HK-2 (cell line): Measurements from ENCODE around the gene NDFIP2.

Experiments used
- DNase-seq: peaks from one replicate; pipeline ENCODE4 v3.0.0-alpha.2; 2018; ENCODE audit not compliant: unreplicated experiment

NDFIP2 gene

DNA sequence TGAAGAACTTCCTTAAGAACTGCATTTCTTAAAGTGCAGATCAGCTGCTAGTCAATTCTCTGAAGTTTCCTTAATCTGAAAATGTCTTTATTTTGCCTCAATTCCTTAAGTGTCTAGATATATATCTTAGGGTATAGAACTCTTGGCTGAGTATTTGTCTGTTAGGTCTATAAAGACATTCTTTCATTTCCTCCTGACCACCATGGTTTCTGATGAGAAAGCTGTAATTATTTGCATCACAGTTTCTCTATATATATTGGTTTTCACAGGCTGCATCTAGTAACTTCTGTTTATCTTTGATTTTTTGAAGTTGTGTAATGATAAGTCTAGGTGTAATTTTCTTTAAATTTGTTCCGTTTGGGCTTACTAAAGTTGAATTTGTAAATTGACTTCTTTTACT is 15.2 kb downstream of the NDFIP2 start:
- DNase-seq = no peak

DNA sequence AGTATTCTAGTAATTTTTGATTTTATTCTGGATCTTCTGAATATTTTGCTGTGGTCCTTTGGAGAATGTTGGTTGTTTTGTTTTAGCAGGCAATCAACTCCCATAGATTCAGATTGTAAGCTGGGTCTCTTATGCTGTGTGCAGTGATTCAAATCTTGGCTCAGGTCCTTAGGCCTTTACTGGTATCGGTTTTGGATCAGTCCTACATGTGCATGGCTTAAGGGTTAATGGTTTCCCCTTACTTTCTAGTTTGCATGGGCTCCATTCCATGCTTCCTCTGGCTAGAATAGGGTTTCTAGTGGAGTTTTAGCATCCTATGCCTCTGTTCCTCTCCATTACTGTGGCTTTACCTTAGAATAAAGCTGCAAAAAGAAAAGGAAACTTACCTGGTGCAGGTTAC is 16.1 kb downstream of the NDFIP2 start:
- no peak for DNase-seq

DNA sequence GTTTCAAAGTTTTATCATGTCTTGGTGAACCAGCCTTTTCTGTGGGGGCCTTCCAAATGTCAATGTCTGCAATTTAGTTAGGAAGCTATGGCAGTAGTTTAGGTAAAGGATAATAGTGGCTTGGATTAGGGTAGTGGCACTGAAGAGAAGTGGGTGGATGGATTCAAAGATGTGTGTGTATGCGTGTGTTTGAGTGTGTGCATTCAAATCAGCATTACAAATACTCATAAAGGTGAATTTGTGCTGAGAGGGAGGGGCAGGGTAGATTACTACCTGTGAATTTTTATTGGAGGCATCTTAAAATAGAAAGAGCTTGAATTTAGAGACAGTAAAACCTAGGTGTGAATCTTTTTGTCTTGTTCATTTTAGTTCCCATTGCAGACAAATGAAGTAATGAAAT is 16.9 kb downstream of the NDFIP2 start:
- DNase-seq = no peak

DNA sequence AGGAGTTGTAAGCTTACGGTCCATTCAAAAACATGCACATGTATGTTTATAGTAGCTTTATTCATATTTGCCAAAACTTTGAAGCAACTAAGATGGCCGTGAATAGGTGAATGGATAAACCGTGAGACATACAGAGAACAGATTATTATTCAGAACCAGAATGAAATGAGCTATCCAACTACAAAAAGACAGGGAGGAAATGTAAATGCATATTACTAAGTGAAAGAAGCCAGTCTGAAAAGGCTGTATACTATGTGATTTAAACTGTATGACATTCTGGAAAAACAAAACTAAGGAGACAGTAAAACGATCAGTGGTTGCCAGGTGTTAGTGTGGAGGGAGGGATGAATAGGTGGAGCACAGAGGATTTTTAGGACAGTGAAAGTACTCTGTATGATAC is 19.9 kb downstream of the NDFIP2 start:
- no peak for DNase-seq

DNA sequence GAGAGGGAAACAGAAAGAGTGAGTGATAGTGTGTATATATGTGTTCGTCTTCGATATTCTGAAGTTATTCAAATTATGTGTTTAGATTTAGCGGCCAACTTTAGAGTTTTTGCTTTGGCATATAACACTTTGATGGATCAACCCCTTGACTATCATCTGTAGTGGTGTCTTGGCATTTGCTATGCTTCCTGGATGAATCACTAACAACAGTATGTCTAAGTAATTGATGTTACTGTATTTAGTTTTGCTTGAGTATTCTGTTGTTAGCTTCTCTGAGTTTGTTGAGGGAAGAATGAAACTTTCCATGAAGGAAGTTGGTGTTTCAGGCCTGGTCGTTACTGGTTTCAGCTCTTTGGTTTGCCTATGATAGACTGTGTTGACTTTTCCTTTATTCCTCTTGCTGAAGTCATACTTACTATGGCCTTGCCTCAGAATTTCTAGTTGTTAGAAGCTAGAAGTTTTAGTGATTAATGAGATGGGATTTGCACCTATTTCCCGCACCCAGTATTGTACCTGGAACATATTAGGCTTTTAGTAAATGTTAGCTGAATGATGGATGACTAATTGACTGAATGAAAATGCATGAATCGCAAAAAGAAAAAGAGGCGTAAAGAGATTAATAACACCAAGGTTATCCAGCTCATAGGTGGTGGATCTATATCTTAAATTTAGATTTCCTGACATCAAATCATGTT is 20.7 kb downstream of the NDFIP2 start:
- DNase-seq = no peak

DNA sequence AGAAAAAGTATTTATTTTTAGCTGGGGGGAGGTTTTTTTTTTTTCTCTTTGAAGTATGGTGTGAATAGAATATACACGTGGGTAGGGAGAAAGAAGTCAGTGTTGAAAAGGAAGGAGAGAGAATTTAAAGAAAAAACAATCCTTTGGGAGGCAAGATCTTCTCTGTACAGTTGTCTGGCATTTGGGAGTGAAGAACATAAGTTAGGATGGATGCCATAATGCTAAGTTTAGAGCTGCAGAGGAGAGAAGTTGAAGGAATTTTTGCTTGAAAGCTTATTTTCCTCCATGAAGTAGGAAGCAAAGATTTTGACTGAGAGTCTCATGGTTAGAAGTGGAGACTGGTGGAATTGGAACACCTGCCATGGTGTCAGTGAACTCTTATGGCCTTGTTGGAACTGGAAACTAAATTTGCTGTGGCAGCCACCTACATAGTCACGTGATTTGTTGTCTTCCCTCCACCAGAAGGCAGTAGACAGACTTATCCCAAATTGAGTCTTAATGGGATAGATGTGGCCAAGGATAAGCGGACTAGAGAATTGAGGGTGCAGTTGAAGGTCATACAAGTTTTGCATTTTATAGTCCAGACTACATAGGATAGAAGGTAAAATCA is 22.0 kb downstream of the NDFIP2 start:
- DNase-seq = no peak

DNA sequence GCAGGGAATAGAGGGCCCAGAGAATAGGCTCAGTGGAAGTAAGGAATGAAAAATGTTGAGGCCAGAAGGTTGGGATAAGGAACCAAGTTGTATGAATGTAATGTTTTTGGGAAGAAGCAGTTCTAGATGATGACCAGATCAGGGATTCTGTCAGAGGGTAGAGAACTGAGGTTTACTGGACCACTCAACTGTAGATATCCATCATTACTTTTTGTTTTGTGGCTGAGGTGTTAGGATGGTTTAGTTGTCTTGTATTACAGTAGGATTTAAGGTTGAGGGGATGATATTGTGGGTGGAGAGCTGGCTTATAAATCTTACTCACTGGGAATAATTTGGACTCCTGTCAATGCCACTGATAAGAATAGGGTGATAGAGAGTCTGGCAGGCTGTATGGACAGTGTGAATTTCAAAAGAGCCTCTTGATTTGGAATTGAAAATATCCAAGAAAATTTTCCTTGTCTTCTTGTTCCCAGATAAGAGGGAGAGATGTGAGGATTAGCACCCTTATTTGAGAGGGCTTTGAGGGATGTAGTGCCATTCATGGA is 22.6 kb downstream of the NDFIP2 start:
- DNase-seq = no peak

DNA sequence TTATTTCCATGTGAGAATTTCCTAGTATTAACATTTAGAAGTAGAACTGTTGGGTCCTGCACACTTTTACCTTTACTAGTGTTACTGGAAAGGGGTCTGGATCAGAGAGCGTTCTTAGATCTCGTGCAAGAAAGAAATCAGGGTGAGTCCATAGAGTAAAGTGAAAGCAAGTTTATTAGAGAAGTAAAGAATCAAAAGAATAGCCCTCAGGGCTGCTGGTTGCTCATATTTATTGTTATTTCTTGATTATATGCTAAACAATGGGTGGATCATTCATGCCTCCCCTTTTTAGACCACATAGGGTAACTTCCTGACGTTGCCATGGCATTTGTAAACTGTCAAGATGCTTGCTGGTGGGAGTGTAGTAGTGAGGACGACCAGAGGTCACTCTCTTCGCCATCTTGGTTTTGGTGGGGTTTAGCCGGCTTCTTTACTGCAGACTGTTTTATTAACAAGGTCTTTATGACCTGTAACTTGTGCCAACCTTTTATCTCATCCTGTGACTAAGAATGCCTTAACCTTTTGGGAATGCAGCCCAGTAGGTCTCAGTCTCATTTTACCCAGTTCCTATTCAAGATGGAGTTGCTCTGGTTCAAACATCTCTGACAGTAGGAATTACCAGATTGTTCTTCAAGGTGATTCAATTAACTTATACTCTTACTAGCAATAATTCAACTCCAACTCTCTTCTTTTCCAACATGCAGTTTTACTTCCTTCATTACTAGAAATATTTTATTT is 27.4 kb downstream of the NDFIP2 start:
- no peak for DNase-seq

DNA sequence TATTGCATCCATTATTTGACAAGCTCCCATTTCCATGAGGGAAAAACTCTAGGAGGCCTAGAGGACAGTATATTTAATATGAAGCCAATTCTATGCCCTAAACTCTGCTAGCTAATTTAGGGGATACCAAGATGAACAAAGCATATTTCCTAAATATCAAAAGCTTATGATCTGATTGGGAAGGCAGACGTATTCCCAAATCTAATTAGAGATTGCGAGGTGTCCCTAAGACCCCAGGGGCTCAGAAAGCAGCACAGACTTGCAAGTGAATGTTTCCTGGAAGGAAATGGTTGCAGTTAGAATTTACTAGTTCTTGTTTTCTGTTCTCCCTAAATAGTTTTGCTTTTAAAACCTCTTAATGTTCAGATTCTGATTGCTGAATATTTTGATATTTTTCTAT is 30.7 kb downstream of the NDFIP2 start:
- DNase-seq = no peak

DNA sequence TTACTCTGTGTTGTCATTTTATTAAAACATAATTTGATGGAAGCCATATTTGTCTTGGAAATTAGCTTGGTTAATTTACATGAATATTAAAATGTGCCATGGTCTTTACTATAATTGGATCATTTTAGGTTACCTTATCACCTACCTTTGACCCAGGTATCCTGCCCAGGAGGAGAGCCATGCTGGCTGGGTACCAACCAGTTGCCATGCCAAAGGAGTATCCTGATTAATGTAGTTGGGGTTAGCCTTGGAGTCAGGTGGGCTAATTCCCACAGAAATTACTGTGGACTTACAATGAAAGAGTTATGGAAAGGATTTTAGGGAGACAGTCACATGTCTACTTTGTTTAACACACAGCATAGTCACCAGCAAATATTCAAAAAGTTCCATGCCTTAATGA is 32.0 kb downstream of the NDFIP2 start:
- no peak for DNase-seq

DNA sequence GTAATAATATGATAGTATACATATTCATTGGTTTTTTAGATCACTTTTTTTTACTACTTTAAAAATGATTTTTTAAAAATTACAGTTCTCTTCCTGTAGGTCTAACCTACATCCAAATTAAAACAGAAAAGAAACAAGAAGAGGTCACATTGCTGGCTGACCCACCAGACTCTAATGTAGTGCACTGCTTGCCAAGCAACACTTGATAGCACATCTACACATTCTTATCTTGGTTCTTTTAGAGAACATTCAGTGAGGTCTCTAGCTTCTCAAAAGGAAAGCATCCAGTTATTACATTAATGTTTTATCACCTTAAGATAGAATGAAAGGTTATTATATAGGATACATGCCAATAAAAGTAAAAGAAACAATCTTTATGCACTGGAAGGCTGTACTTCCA is 35.6 kb downstream of the NDFIP2 start:
- no peak for DNase-seq

DNA sequence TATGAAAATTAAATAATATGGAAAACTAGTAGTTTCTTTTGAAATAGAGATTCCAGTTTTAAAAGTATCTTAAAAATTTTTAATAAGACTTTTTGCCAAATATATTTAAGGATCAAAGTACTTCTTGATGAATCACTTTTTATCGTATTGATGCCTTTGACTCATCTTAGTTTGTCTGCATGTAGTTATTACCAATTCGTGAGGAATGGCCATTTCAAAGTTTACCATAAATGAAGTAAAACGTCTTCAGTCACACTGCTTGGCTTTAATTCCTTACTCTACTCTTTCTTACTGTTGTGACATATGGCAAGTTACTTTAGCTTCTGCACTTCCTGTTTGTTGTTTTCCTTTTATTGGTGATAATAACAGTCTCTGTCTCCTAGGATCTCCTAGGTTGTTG is 38.3 kb downstream of the NDFIP2 start:
- no peak for DNase-seq

DNA sequence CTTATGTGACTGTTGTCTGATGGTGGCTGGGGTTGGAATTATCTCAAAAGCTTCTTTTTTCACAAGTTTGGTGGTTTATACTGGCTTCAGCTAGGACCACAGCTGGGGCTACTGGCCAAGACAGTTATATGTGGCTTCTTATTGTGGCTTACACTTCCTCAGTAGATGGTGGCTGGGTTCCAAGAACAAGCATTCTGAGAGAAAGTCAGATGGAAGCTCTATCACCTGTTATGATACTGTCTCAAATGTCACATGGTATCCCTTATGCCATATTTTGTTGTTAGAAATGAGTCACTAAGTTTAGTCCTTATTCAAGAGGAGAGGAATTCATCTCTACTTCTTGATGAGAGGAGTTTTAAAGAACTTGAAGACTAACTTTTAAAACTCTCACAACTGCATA is 41.6 kb downstream of the NDFIP2 start:
- DNase-seq = no peak

DNA sequence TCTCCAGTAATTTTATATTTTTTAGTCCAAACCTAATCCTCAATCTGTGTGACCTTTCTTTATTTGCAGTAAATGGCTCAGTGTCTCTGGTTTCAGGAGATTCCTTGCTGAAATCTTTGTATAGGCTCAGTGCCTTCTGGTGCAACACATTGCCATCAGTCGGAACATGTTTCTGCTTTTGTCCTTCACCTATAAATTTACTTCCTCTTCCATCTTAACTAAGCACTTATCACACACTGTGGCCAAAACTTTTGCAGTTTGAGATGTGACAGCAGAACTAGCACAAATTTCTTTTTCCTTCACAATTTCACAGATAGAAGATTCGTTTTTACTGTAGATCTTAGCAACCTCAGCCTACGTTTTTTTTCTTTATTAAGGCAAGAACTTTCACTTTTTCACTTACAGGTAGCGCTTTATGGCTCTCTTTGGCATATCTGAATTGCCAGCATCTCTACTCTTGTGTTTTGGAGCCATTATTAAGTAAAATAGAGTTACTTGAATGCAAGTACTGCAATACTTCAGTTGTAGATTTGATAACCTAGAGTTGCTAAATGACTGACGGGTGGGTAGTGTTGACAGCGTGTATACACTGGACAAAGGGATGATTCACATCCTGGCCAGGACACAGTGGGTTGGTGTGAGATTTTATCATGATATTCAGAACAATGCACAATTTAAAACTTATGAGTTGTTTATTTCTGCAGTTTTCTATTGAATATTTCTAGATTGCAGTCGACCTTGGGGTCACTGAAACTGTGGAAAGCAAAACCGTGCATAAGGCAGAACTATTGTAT is 44.3 kb downstream of the NDFIP2 start:
- no peak for DNase-seq

DNA sequence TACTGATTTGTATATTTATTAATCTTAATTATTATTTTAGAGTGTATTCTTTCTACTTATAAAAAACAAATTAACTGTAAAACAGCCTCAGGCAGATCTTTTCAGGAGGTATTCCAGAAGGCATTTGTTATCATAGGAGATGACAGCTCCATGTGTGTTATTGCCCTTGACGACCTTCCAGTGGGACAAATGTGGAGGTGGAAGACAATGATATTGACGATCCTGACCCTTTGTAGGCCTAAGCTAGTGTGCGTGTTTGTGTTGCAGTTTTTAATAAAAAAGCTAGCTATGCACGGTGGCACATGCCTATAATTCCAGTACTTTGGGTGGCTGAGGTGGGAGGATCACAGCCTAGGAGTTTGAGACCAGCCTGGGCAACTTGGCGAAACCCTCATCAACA is 46.7 kb downstream of the NDFIP2 start:
- DNase-seq = no peak

DNA sequence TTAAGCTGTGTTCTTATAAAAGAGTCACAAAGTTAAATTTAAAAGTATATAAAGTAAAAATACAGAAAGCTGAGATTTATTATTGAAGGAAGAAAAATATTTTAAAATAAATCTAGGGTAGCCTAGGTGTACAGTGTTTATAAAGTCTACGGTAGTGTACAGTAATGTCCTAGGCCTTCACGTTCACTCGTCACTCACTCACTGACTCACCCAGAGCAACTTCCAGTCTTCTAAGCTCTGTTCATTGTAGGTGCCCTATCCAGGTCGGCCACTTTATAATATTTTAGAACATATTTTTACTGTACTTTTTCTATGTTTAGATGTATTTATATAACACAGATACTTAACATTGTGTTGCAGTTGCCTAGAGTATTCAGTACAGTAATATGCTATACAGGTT is 47.4 kb downstream of the NDFIP2 start:
- DNase-seq = no peak

DNA sequence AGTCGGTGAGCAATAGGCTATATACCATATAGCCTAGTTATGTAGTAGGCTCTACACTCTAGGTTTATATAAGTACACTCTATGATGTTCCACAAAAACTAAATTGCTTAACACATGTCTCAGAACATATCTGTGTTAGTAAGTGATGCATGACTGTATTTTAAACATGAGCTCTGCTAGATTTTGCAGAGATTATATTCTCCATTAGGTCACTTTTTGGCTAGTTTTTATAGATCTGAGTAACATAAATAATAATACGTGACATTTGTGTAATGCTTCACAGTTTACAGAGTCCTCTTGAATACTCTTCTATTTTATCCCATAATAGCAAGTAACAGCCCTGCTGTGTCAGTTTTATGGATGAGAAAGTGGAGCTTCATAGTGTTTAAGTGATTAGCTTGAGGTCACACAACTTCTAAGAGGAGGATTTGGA is 47.8 kb downstream of the NDFIP2 start:
- DNase-seq = no peak

DNA sequence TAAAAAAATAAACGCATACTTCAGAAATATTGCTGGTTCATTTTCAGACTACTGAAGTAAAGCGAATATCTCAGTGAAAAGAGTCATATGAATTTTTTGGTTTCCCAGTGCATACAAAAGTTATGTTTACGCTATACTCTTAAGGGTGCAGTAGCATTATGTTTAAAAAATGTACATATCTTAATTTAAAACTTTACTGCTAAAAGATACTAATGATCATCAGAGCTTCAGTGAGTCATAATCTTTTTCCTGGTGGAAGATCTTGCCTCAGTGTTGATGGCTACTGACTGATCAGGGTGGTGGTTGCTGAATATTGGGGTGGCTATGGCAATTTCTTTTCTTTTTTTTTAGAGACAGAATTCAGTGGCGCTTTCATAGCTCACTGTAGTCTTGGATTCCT is 48.9 kb downstream of the NDFIP2 start:
- DNase-seq = no peak

DNA sequence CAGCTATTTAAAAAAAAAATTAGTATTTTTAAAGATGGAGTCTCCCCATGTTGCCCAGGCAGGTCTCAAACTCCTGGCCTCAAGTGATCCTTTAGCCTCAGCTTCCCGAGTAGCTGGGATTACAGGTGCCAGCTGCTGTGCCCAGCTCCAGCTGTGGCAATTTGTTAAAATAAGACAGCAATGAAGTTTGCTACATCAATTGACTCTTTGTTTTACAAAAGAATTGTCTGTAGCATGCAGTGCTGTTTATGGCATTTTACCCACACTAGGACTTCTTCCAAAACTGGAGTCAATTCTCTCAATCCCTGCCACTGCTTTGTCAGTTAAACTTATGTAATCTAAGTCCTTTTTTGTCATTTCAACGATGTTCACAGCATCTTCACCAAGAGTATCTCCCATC is 49.3 kb downstream of the NDFIP2 start:
- DNase-seq = no peak

DNA sequence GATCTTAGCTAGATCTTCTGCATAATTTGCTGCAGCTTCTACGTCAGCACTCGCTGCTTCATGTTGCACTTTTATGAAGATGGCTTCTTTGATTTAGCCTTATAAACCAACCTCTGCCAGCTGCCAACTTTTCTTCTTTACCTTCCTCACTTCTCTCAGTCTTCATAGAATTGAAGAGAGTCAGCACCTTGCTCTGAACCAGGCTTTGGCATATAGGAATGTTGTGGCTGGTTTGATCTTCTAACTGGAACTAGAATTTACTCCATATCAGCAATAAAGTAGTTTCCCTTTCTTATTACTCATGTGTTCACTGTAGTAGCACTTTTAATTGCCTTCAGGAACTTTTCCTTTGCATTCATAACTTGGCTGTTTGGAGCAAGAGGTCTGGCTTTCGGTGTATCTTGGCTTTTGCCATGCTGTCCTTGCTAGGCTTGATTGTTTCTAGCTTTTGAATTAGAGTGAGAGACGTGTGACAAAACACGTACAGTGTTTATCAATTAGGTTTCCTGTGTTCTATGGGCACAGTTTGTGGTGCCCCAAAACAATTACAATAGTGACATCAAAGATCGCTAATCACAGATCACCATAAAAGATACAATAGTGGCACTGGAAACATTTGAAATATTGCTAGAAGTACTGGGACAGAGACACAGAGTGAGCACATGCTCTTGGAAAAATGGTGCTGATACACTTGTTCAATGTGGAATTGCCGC is 50.7 kb downstream of the NDFIP2 start:
- no peak for DNase-seq

DNA sequence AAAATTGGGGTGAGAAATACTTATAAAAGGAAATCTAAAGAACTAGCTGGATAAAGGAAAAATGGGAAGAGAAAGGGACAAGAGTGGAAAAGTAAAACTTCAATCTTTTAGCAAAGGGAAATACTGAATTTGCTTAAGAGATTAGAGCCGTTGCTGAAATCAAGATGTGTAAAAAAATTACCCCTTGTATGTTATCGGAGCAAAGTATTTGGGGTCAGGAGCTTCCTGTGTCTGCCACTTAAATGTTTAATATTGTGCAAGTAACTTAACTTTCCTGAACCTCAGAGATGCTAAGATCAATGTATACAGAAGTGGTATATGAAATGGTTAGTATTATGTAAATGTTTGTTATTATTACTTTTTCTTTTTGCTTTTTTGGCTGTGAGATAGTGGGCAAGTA is 51.6 kb downstream of the NDFIP2 start:
- DNase-seq = no peak
